Skeletal muscle satellite cell (primary cell): ENCODE data around the gene BCL2L2.
"Not testable (repeated sequence)": the region's sequence is repeated elsewhere in the genome, so short reads cannot be mapped to it uniquely, and the experiment has no call there.

Source experiments
- H3K27me3 ChIP-seq: 2 replicates; pipeline ENCODE4 v1.7.0; 2013; ENCODE audit warnings: low read length; ENCODE audit not compliant: control insufficient read depth, insufficient read depth
- H3K36me3 ChIP-seq: 2 replicates; pipeline ENCODE4 v1.7.0; 2013; ENCODE audit warnings: mild to moderate bottlenecking, control low read depth, low read length; ENCODE audit not compliant: insufficient read depth
- H3K4me1 ChIP-seq: 2 replicates; pipeline ENCODE4 v1.7.0; 2013; ENCODE audit warnings: low read length; ENCODE audit not compliant: control insufficient read depth, insufficient read depth
- H3K4me2 ChIP-seq: 2 replicates; pipeline ENCODE4 v1.7.0; 2013; ENCODE audit warnings: mild to moderate bottlenecking, low read length
- H3K4me3 ChIP-seq: 2 replicates; pipeline ENCODE4 v1.7.0; 2013; ENCODE audit warnings: low read length
- H3K9ac ChIP-seq: 2 replicates; pipeline ENCODE4 v1.7.0; 2013; ENCODE audit warnings: mild to moderate bottlenecking, low read depth, low read length, moderate library complexity
- H3K9me3 ChIP-seq: replicated peaks from 2 replicates; pipeline ENCODE4 v1.7.0; 2013; ENCODE audit warnings: mild to moderate bottlenecking, control low read depth, low read length

The BCL2L2 gene

GRCh38 chr14:23320584-23321571 is 14.2 kb downstream of the BCL2L2 start, which contains the start of gene PABPN1:
Gene PABPN1 (plus strand): TSS chr14:23321457. CDS start chr14:23321470, 13 bp downstream.
- Histone ChIP-seq H3K27me3 (no peaks in the 10 kb centered on the region), H3K4me1 (peaks cover 24% of the 10 kb centered on the region), H3K9ac (peak within 1 kb of the TSS; percentile 92), H3K4me3 (peak within 1 kb of the TSS; percentile 82), H3K9me3 (no peaks in the 10 kb centered on the region), H3K4me2 (peak within 1 kb of the TSS; percentile 88), H3K36me3 (peaks cover 46% of the 10 kb centered on the region)

DNA sequence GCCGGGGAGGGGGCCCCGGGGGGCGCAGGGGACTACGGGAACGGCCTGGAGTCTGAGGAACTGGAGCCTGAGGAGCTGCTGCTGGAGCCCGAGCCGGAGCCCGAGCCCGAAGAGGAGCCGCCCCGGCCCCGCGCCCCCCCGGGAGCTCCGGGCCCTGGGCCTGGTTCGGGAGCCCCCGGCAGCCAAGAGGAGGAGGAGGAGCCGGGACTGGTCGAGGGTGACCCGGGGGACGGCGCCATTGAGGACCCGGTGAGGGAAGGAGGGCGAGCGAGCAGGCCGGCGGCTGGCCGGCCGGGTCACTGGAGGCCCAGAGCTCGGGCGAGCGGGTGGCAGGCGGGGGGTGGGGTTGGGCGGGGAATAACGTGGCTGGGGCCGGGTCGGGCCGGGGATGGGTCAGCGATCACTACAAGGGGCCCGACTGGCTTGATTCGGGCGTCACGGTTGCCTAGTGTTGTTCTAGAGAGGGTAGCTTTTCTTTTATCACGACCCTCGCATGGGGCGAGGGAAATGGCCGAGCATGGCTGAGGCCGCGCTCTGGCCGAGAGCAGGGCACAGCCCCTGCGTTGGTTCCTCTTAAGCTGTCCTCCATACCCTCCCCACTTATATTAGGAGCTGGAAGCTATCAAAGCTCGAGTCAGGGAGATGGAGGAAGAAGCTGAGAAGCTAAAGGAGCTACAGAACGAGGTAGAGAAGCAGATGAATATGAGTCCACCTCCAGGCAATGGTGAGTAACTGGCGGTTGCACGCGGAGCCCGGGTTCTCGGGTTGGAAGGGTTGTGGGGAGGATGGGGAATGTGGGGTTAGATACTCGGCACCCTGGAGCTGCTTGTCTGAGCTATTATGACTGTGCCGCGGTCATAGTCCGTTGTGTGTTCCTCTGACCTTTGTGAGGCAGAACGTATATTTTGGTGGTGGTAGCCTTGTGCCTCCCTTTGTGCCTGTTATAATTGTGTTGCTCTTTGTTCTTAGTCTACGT is 15.2 kb downstream of the BCL2L2 start:
- Histone ChIP-seq H3K9me3 (no peaks in the 10 kb centered on the region), H3K4me2 (peak overlapping the region; percentile 88), H3K4me3 (peak overlapping the region; percentile 82), H3K9ac (peak overlapping the region; percentile 92), H3K4me1 (peaks cover 16% of the 10 kb centered on the region), H3K36me3 (peaks cover 48% of the 10 kb centered on the region), H3K27me3 (no peaks in the 10 kb centered on the region)

- Histone ChIP-seq H3K9ac (peak overlapping the region; percentile 92), H3K9me3 (no peaks in the 10 kb centered on the region), H3K4me2 (peak overlapping the region; percentile 88), H3K36me3 (peaks cover 44% of the 10 kb centered on the region), H3K4me3 (peak overlapping the region; percentile 82), H3K27me3 (no peaks in the 10 kb centered on the region), H3K4me1 (peaks cover 15% of the 10 kb centered on the region)
These were observed 16.2 kb downstream of the BCL2L2 start for GRCh38 chr14:23322568-23323517.

DNA sequence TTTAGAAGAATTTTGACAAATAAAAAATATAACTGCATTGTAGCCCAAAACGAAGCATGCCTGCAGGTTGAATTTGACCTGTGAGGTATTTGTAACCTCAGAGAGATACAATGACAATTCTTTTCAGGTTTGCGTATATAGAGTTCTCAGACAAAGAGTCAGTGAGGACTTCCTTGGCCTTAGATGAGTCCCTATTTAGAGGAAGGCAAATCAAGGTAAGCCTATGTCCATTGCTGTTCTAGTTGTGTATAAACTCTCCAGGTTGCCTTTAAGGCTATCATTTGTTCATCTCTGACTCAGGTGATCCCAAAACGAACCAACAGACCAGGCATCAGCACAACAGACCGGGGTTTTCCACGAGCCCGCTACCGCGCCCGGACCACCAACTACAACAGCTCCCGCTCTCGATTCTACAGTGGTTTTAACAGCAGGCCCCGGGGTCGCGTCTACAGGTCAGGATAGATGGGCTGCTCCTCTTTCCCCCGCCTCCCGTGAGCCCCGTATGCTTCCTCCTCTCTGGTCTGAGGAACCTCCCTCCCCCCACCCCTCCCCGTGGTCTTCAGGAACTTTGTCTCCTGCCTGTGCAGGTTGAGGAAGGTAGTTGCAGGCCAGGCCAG is 17.3 kb downstream of the BCL2L2 start:
- Histone ChIP-seq H3K36me3 (peaks cover 44% of the 10 kb centered on the region), H3K9ac (no peak overlapping the region), H3K4me3 (no peak overlapping the region), H3K27me3 (no peaks in the 10 kb centered on the region), H3K9me3 (no peaks in the 10 kb centered on the region), H3K4me1 (peaks cover 15% of the 10 kb centered on the region), H3K4me2 (no peak overlapping the region)

DNA sequence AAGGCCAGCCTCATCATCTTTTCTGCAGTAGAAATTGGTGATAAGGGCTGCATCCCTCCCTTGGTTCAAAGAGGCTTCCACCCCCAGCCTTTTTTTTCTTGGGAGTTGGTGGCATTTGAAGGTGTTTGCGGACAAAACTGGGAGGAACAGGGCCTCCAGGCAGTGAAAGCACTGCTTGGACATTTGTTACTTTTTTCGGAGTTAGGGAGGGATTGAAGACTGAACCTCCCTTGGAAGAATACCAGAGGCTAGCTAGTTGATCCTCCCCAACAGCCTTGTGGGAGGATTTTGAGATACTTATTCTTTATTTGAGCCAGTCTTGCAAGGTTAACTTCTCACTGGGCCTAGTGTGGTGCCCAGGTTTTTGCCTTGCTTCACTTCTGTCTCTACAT is 17.8 kb downstream of the BCL2L2 start:
- peaks cover 15% of the 10 kb centered on the region for H3K4me1 ChIP-seq
- H3K9me3 ChIP-seq: no peaks in the 10 kb centered on the region
- H3K4me3 ChIP-seq: no peak overlapping the region
- H3K9ac ChIP-seq: no peak overlapping the region
- no peak overlapping the region for H3K4me2 ChIP-seq
- no peaks in the 10 kb centered on the region for H3K27me3 ChIP-seq
- H3K36me3 ChIP-seq: peaks cover 42% of the 10 kb centered on the region

DNA sequence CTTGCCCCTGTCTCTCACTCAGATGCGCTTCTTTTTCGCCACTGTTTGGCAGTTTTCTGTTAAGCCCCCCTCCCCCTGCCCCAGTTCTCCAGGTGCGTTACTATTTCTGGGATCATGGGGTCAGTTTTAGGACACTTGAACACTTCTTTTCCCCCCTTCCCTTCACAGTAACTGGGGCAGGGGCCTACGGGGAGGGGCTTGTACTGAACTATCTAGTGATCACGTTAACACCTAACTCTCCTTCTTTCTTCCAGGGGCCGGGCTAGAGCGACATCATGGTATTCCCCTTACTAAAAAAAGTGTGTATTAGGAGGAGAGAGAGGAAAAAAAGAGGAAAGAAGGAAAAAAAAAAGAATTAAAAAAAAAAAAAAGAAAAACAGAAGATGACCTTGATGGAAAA is 18.4 kb downstream of the BCL2L2 start:
- Histone ChIP-seq H3K4me3 (no peak overlapping the region), H3K9me3 (no peaks in the 10 kb centered on the region), H3K4me2 (no peak overlapping the region), H3K4me1 (peaks cover 15% of the 10 kb centered on the region), H3K36me3 (peaks cover 36% of the 10 kb centered on the region), H3K9ac (no peak overlapping the region), H3K27me3 (no peaks in the 10 kb centered on the region)

DNA sequence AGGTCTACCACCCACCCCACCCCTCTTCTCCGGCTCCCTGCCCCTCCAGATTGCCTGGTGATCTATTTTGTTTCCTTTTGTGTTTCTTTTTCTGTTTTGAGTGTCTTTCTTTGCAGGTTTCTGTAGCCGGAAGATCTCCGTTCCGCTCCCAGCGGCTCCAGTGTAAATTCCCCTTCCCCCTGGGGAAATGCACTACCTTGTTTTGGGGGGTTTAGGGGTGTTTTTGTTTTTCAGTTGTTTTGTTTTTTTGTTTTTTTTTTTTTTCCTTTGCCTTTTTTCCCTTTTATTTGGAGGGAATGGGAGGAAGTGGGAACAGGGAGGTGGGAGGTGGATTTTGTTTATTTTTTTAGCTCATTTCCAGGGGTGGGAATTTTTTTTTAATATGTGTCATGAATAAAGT is 19.1 kb downstream of the BCL2L2 start:
- peaks cover 30% of the 10 kb centered on the region for H3K36me3 ChIP-seq
- H3K9me3 ChIP-seq, H3K4me2 ChIP-seq, H3K9ac ChIP-seq, H3K4me3 ChIP-seq, H3K27me3 ChIP-seq: not testable (repeated sequence)
- H3K4me1 ChIP-seq: peaks cover 10% of the 10 kb centered on the region

DNA sequence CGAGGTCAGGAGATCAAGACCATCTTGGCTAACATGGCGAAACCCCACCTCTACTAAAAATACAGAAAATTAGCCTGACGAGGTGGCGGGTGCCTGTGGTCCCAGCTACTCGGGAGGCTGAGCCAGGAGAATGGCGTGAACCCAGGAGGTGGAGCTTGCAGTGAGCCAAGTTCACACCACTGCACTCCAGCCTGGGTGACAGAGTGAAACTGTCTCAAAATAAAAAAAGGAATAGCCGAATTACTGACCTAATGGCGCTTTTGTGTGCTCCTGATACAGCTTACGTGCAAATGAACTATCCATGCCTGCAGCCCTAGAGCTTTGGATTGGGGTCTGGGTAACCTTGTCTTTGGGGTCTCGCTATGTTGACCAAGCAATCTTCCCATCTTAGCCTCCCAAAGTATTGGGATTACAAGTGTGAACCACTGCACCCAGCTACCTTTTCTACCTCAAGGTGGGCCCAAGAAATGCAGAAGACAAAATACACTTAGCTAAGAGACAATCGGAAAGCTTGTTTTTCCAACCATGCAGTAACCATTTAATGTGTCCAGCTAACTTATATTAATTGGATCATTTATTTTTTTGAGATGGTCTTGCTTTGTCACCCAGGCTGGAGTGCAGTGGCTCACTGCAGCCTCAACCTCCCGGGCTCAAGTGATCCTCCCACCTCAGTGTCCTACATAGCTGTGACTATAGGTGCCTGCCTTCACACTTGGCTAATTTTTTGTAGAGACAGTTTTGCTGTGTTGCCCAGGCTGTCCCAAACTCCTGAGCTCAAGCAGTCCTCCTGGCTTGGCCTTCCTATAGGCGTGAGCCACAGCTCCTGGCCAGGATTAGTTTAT is 20.1 kb downstream of the BCL2L2 start:
- H3K4me1 ChIP-seq: peaks cover 10% of the 10 kb centered on the region
- H3K9me3 ChIP-seq: no peaks in the 10 kb centered on the region
- H3K9ac ChIP-seq: no peak overlapping the region
- H3K4me2 ChIP-seq: no peak overlapping the region
- no peaks in the 10 kb centered on the region for H3K27me3 ChIP-seq
- H3K36me3 ChIP-seq: peaks cover 30% of the 10 kb centered on the region
- no peak overlapping the region for H3K4me3 ChIP-seq

GRCh38 chr14:23327947-23328744 is 21.5 kb downstream of the BCL2L2 start:
- Histone ChIP-seq H3K4me1 (peaks cover 4% of the 10 kb centered on the region), H3K36me3 (peaks cover 27% of the 10 kb centered on the region), H3K4me2 (no peak overlapping the region), H3K27me3 (peaks cover 3% of the 10 kb centered on the region), H3K9ac (no peak overlapping the region), H3K9me3 (no peaks in the 10 kb centered on the region), H3K4me3 (no peak overlapping the region)
